Measurements from ENCODE around the gene WDR18.

DNA sequence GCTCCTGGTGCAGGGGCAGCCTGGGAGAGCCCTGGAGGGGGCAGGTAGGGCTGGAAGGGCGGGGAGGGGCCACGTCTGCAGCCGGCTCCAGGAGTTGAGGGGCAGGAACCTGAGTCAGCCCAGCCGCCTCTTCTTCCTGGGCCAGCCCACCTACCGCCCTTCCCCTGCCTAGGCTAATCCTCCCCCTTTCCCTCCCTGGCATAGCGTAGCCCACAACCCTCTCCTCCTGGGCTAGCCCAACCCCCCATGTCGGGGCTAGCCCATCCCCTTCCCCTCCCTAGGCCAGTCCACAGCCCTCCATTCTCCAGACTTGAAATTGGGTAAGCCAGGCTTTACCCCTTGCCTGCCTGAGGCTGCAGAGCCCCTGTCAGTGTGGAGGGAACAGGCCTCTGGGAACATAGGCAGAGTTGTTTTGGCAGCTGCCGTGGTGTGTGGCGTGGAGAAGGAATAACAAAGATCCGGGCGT is 20.6 kb upstream of the WDR18 start:
- TF ChIP-seq, protein P1, sequence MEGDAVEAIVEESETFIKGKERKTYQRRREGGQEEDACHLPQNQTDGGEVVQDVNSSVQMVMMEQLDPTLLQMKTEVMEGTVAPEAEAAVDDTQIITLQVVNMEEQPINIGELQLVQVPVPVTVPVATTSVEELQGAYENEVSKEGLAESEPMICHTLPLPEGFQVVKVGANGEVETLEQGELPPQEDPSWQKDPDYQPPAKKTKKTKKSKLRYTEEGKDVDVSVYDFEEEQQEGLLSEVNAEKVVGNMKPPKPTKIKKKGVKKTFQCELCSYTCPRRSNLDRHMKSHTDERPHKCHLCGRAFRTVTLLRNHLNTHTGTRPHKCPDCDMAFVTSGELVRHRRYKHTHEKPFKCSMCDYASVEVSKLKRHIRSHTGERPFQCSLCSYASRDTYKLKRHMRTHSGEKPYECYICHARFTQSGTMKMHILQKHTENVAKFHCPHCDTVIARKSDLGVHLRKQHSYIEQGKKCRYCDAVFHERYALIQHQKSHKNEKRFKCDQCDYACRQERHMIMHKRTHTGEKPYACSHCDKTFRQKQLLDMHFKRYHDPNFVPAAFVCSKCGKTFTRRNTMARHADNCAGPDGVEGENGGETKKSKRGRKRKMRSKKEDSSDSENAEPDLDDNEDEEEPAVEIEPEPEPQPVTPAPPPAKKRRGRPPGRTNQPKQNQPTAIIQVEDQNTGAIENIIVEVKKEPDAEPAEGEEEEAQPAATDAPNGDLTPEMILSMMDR (IDR thresholded peaks at IDR 0.05; ENCODE audit: insufficient read depth, low read length) = no peak
- no peak for TF ChIP-seq GABPA (IDR thresholded peaks at IDR 0.05; ENCODE audit: low read depth)

All from HL-60 (cell line).